HepG2 (cell line): ENCODE data around the gene NFAT5. TPM values are rescaled to one million over a fixed set of nuclear protein-coding genes. Genes with fewer than 3 reads are reported as not detected.

Source experiments
- ATM ChIP-seq: fragments of 450-650 bp; IDR thresholded peaks from 2 replicates; pipeline ENCODE4 v1.7.1; 2017; ENCODE audit warnings: mild to moderate bottlenecking, borderline replicate concordance
- CBX1 ChIP-seq: IDR thresholded peaks from one replicate; pipeline ENCODE4 v1.6.1; 2016; ENCODE audit warnings: antibody characterized with exemption, low read depth
- CBX2 ChIP-seq, 2 experiments: fragments of 200-600 bp in 1 of 2; sonication (generic); formaldehyde crosslinking in 1 of 2; IDR thresholded peaks; 2 replicates each; pipeline versions ENCODE4 v1.7.0 to v1.8.1; 2018 to 2022; ENCODE audit warnings: low read depth in 2 of 2, low read length in 1 of 2, mild to moderate bottlenecking in 1 of 2, missing genetic modification reagents in 1 of 2
- CHD2 ChIP-seq: IDR thresholded peaks from 2 replicates; pipeline ENCODE4 v1.6.1; 2011; ENCODE audit warnings: low read depth, low read length, improper control_type of control experiment
- EHMT2 ChIP-seq: fragments of 200-600 bp; sonication (generic); IDR thresholded peaks from 2 replicates; pipeline ENCODE4 v1.7.0; 2017; ENCODE audit warnings: antibody characterized with exemption, low read depth, low read length, borderline replicate concordance
- FOSL2 ChIP-seq: sonication (generic); formaldehyde crosslinking; IDR thresholded peaks from 2 replicates; pipeline ENCODE4 v1.4.0; 2020; ENCODE audit warnings: missing genetic modification reagents
- GRHL1 ChIP-seq: sonication (generic); formaldehyde crosslinking; conservative IDR thresholded peaks from 2 replicates; pipeline ENCODE4 v1.8.0; 2022; ENCODE audit warnings: missing genetic modification reagents
- HIVEP1 ChIP-seq: sonication (generic); formaldehyde crosslinking; IDR thresholded peaks from 2 replicates; pipeline ENCODE4 v1.4.0; 2020; ENCODE audit warnings: mild to moderate bottlenecking, missing genetic modification reagents
- HNRNPLL ChIP-seq: fragments of 200-400 bp; formaldehyde crosslinking; IDR thresholded peaks from 2 replicates; pipeline ENCODE4 v1.6.1; 2017; ENCODE audit warnings: mild to moderate bottlenecking, low read depth, low read length; ENCODE audit not compliant: poor library complexity, severe bottlenecking
- PCBP2 ChIP-seq: fragments of 200-400 bp; formaldehyde crosslinking; optimal IDR thresholded peaks from 2 replicates; pipeline ENCODE3; 2018; ENCODE audit warnings: low read length, low read depth; ENCODE audit not compliant: poor library complexity, severe bottlenecking
- SNAPC2 ChIP-seq: sonication (generic); formaldehyde crosslinking; IDR thresholded peaks from 2 replicates; pipeline ENCODE4 v1.8.1; 2022; ENCODE audit warnings: mild to moderate bottlenecking, missing genetic modification reagents
- SP4 ChIP-seq: sonication (generic); formaldehyde crosslinking; IDR thresholded peaks from 2 replicates; pipeline ENCODE4 v1.8.1; 2023; ENCODE audit warnings: mild to moderate bottlenecking, missing genetic modification reagents
- SSRP1 ChIP-seq: IDR thresholded peaks from 2 replicates; pipeline ENCODE4 v1.6.1; 2016; ENCODE audit warnings: control low read depth
- TGIF2 ChIP-seq: IDR thresholded peaks from 2 replicates; pipeline ENCODE4 v1.6.1; 2016; ENCODE audit warnings: control low read depth, missing compliant biosample characterization
- ZBTB1 ChIP-seq: sonication (generic); formaldehyde crosslinking; IDR thresholded peaks from 2 replicates; pipeline ENCODE4 v1.4.0; 2020; ENCODE audit warnings: missing genetic modification reagents, borderline replicate concordance
- ZFP36 ChIP-seq: fragments of 150-350 bp; IDR thresholded peaks from 2 replicates; pipeline ENCODE4 v1.6.1; 2018; ENCODE audit warnings: borderline replicate concordance, low read length, low read depth; ENCODE audit not compliant: partially characterized antibody
- ZNF18 ChIP-seq: sonication (generic); formaldehyde crosslinking; IDR thresholded peaks from 2 replicates; pipeline ENCODE4 v1.8.0; 2022; ENCODE audit warnings: mild to moderate bottlenecking, missing genetic modification reagents; ENCODE audit not compliant: insufficient replicate concordance
- ZNF550 ChIP-seq: sonication (generic); formaldehyde crosslinking; IDR thresholded peaks from 2 replicates; pipeline ENCODE4 v1.4.0; 2020; ENCODE audit warnings: mild to moderate bottlenecking, missing genetic modification reagents, borderline replicate concordance
- ZNF567 ChIP-seq: sonication (generic); formaldehyde crosslinking; IDR thresholded peaks from 2 replicates; pipeline ENCODE4 v1.8.1; 2023; ENCODE audit warnings: mild to moderate bottlenecking, missing genetic modification reagents, borderline replicate concordance
- ZNF598 ChIP-seq: sonication (generic); formaldehyde crosslinking; IDR thresholded peaks from 2 replicates; pipeline ENCODE4 v1.5.1; 2020; ENCODE audit warnings: mild to moderate bottlenecking, missing genetic modification reagents, borderline replicate concordance
- ZNF740 ChIP-seq: sonication (generic); formaldehyde crosslinking; IDR thresholded peaks from 2 replicates; pipeline ENCODE4 v1.4.0; 2020; ENCODE audit warnings: missing genetic modification reagents
- ZNF782 ChIP-seq: sonication (generic); formaldehyde crosslinking; IDR thresholded peaks from 2 replicates; pipeline ENCODE4 v1.4.0; 2020; ENCODE audit warnings: missing genetic modification reagents, mild to moderate bottlenecking, borderline replicate concordance
- polyA plus RNA-seq, 8 experiments: library from polyadenylated mRNA; depleted of rRNA in 3 of 8; stranded (reverse) in 7 of 8; unstranded in 1 of 8; fragments of >200 nt; fragmentation: Illumina TruSeq in 4 of 8; extraction: Trizol in 4 of 8; gene quantifications; 2 replicates each; pipeline versions ENCODE4 v1.2.1 to v1.2.3, GENCODE V29; 2011 to 2016; ENCODE audit warnings: low read depth in 4 of 8, missing spikeins in 1 of 8, mixed read lengths in 1 of 8; ENCODE audit not compliant: insufficient read depth in 1 of 8
- total RNA-seq, 5 experiments: library from RNA; depleted of rRNA; stranded (reverse); fragments of >200 nt; fragmentation: Illumina TruSeq; extraction: Trizol; gene quantifications; 2 replicates each; pipeline ENCODE4 v1.2.3, GENCODE V29; 2016; ENCODE audit warnings: low read depth in 1 of 5
- TF ChIP-seq, protein P1 (sequence below): sonication (generic); formaldehyde crosslinking; IDR thresholded peaks from 2 replicates; pipeline ENCODE4 v1.4.0; 2020; ENCODE audit warnings: missing genetic modification reagents, borderline replicate concordance

The NFAT5 gene
- total and polyA plus RNA-seq, 2 of the 13 experiments (the other 11 are each of a cell fraction or from before 2014, with no cell fraction given), result 20.5 to 54.3 TPM

- TF ChIP-seq, protein P1, sequence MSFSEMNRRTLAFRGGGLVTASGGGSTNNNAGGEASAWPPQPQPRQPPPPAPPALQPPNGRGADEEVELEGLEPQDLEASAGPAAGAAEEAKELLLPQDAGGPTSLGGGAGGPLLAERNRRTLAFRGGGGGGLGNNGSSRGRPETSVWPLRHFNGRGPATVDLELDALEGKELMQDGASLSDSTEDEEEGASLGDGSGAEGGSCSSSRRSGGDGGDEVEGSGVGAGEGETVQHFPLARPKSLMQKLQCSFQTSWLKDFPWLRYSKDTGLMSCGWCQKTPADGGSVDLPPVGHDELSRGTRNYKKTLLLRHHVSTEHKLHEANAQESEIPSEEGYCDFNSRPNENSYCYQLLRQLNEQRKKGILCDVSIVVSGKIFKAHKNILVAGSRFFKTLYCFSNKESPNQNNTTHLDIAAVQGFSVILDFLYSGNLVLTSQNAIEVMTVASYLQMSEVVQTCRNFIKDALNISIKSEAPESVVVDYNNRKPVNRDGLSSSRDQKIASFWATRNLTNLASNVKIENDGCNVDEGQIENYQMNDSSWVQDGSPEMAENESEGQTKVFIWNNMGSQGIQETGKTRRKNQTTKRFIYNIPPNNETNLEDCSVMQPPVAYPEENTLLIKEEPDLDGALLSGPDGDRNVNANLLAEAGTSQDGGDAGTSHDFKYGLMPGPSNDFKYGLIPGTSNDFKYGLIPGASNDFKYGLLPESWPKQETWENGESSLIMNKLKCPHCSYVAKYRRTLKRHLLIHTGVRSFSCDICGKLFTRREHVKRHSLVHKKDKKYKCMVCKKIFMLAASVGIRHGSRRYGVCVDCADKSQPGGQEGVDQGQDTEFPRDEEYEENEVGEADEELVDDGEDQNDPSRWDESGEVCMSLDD, result peak; percentile 43; the same call in 1 of the 2 replicates
- TF ChIP-seq ZFP36 (no peak), HIVEP1 (no peak; the same call in 1 of the 2 replicates), SSRP1 (CRISPR knock-in tag) (peak; percentile 71; the same call in 1 of the 2 replicates), ATM (no peak), SP4 (CRISPR knock-in tag) (0 out of 2 replicates have a peak, but pooled peaks have one; percentile 0), CBX1 (no peak), ZNF567 (CRISPR knock-in tag) (0 out of 2 replicates have a peak, but pooled peaks have one; percentile 35), ZNF550 (CRISPR knock-in tag) (no peak), TGIF2 (CRISPR knock-in tag) (peak; percentile 35; the same call in 1 of the 2 replicates), FOSL2 (CRISPR knock-in tag) (no peak; the same call in none of the 2 replicates), HNRNPLL (peak; percentile 74), ZNF598 (peak; percentile 63; the same call in 1 of the 2 replicates), CHD2 (0 out of 2 replicates have a peak, but pooled peaks have one; percentile 11), CBX2 (IDR thresholded peaks at IDR 0.05; ENCODE audit: low read depth, low read length) (no peak), CBX2 (CRISPR knock-in tag; IDR thresholded peaks at IDR 0.05; ENCODE audit: low read depth) (no peak), ZNF782 (no peak), PCBP2 (no peak), ZBTB1 (CRISPR knock-in tag) (no peak), ZNF740 (CRISPR knock-in tag) (no peak), EHMT2 (no peak), GRHL1 (no peak), ZNF18 (CRISPR knock-in tag) (peak; percentile 60), SNAPC2 (CRISPR knock-in tag) (no peak)
Observed at GRCh38 chr16:69726313-69727060, 160.7 kb downstream of the NFAT5 start, which contains the start of gene NQO1 (continued).
